K562 (cell line): ENCODE data around the gene MEIKIN. TPM values are rescaled to one million over a fixed set of nuclear protein-coding genes. Genes with fewer than 3 reads are reported as not detected.
A peak's percentile ranks its signal among the peaks of the same experiment; 100 is the strongest.

Source experiments
- CBFB ChIP-seq: sonication (generic); formaldehyde crosslinking; IDR thresholded peaks from 2 replicates; pipeline ENCODE4 v1.4.0; 2020; ENCODE audit warnings: mild to moderate bottlenecking, missing genetic modification reagents
- CHD1 ChIP-seq: fragments of 200-600 bp; sonication (generic); IDR thresholded peaks from one replicate; pipeline ENCODE4 v1.6.1; 2012; ENCODE audit warnings: mild to moderate bottlenecking, moderate library complexity, low read length, inconsistent platforms
- CTCFL ChIP-seq: IDR thresholded peaks from 2 replicates; pipeline ENCODE4 v1.6.1; 2011; ENCODE audit warnings: borderline replicate concordance, low read depth, mild to moderate bottlenecking, moderate library complexity, low read length; ENCODE audit not compliant: insufficient read depth, poor library complexity, severe bottlenecking
- HDAC2 ChIP-seq: fragments of 450-650 bp; IDR thresholded peaks from 2 replicates; pipeline ENCODE4 v1.6.1; 2016; ENCODE audit warnings: mild to moderate bottlenecking
- NFYB ChIP-seq: IDR thresholded peaks from 2 replicates; pipeline ENCODE4 v1.6.1; 2011; ENCODE audit warnings: mild to moderate bottlenecking, moderate library complexity; ENCODE audit not compliant: insufficient read length; ENCODE audit errors: extremely low read depth
- POLR2G ChIP-seq: fragments of 200-400 bp; formaldehyde crosslinking; IDR thresholded peaks from 2 replicates; pipeline ENCODE4 v1.6.1; 2017; ENCODE audit warnings: low read depth, mild to moderate bottlenecking, antibody characterized with exemption, low read length, moderate library complexity
- ZNF124 ChIP-seq: sonication (generic); formaldehyde crosslinking; IDR thresholded peaks from 2 replicates; pipeline ENCODE4 v1.8.1; 2022; ENCODE audit warnings: missing genetic modification reagents
- ZNF431 ChIP-seq: sonication (generic); formaldehyde crosslinking; IDR thresholded peaks from 2 replicates; pipeline ENCODE4 v1.8.0; 2022; ENCODE audit warnings: mild to moderate bottlenecking, missing genetic modification reagents
- ZNF592 ChIP-seq: fragments of 450-650 bp; IDR thresholded peaks from 2 replicates; pipeline ENCODE4 v1.6.1; 2017; ENCODE audit warnings: antibody characterized with exemption, mild to moderate bottlenecking
- polyA plus RNA-seq, 8 experiments: library from polyadenylated mRNA; depleted of rRNA in 4 of 8; stranded (reverse) in 5 of 8; unstranded in 3 of 8; fragments of >200 nt; fragmentation: Nextera tagmentation in 2 of 8; fragmentation: Illumina TruSeq in 1 of 8; extraction: Ambion mirVana in 2 of 8; extraction: Trizol in 1 of 8; gene quantifications; 2 replicates each; pipeline versions ENCODE4 v1.2.1 to v1.2.3, GENCODE V29; 2011 to 2014; ENCODE audit warnings: inconsistent platforms in 1 of 8, missing spikeins in 1 of 8
- total RNA-seq, 7 experiments: library from RNA; depleted of rRNA in 6 of 7; stranded (reverse); fragments of >200 nt in 6 of 7; fragmentation: Illumina TruSeq in 2 of 7; extraction: Trizol in 2 of 7; gene quantifications; 2 replicates each; pipeline versions ENCODE4 v1.2.1 to v1.2.3, GENCODE V29; 2011 to 2021; ENCODE audit warnings: low replicate concordance in 1 of 7
- TF ChIP-seq, protein P1 (sequence below): IDR thresholded peaks from 2 replicates; pipeline ENCODE4 v1.6.1; 2012; ENCODE audit warnings: low read depth, low read length, improper control_type of control experiment, borderline replicate concordance
- TF ChIP-seq, protein P2 (sequence below): conservative IDR thresholded peaks from 2 replicates; pipeline ENCODE4 v1.6.1; 2011; ENCODE audit warnings: low read depth, mild to moderate bottlenecking, low read length; ENCODE audit not compliant: control insufficient read depth
- TF ChIP-seq, protein P3 (sequence below): fragments of 250-450 bp; sonication (Bioruptor Pico); IDR thresholded peaks from 2 replicates; pipeline ENCODE4 v1.9.0; 2021; ENCODE audit warnings: mild to moderate bottlenecking
- TF ChIP-seq, protein P4 (sequence below), 2 experiments: IDR thresholded peaks; 2 replicates each; pipeline ENCODE4 v1.6.1; 2012; ENCODE audit warnings: improper control_type of control experiment in 2 of 2, low read depth in 2 of 2, low read length in 2 of 2, borderline replicate concordance in 1 of 2

Gene MEIKIN
- total and polyA plus RNA-seq, 9 of the 15 experiments (the other 6 are each of a cell fraction or from before 2014, with no cell fraction given), result 0.18 TPM; not detected in 8

- TF ChIP-seq CTCFL, result no peak
- TF ChIP-seq ZNF592, result no peak
- TF ChIP-seq, protein P1, sequence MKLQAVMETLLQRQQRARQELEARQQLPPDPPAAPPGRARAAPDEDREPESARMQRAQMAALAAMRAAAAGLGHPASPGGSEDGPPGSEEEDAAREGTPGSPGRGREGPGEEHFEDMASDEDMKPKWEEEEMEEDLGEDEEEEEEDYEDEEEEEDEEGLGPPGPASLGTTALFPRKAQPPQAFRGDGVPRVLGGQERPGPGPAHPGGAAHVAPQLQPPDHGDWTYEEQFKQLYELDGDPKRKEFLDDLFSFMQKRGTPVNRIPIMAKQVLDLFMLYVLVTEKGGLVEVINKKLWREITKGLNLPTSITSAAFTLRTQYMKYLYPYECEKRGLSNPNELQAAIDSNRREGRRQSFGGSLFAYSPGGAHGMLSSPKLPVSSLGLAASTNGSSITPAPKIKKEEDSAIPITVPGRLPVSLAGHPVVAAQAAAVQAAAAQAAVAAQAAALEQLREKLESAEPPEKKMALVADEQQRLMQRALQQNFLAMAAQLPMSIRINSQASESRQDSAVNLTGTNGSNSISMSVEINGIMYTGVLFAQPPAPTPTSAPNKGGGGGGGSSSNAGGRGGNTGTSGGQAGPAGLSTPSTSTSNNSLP, result no peak
- TF ChIP-seq, protein P2, sequence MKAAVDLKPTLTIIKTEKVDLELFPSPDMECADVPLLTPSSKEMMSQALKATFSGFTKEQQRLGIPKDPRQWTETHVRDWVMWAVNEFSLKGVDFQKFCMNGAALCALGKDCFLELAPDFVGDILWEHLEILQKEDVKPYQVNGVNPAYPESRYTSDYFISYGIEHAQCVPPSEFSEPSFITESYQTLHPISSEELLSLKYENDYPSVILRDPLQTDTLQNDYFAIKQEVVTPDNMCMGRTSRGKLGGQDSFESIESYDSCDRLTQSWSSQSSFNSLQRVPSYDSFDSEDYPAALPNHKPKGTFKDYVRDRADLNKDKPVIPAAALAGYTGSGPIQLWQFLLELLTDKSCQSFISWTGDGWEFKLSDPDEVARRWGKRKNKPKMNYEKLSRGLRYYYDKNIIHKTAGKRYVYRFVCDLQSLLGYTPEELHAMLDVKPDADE, result 0 out of 2 replicates have a peak, but pooled peaks have one; percentile 12
- no peak for TF ChIP-seq POLR2G
- peak; percentile 24; the same call in 1 of the 2 replicates for TF ChIP-seq HDAC2
- TF ChIP-seq, protein P3, sequence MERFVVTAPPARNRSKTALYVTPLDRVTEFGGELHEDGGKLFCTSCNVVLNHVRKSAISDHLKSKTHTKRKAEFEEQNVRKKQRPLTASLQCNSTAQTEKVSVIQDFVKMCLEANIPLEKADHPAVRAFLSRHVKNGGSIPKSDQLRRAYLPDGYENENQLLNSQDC (CRISPR knock-in tag), result no peak
- no peak for TF ChIP-seq ZNF431
- no peak for TF ChIP-seq ZNF124 (CRISPR knock-in tag)
- TF ChIP-seq CHD1, result peak; percentile 70
- no peak for TF ChIP-seq NFYB
- TF ChIP-seq, protein P4, sequence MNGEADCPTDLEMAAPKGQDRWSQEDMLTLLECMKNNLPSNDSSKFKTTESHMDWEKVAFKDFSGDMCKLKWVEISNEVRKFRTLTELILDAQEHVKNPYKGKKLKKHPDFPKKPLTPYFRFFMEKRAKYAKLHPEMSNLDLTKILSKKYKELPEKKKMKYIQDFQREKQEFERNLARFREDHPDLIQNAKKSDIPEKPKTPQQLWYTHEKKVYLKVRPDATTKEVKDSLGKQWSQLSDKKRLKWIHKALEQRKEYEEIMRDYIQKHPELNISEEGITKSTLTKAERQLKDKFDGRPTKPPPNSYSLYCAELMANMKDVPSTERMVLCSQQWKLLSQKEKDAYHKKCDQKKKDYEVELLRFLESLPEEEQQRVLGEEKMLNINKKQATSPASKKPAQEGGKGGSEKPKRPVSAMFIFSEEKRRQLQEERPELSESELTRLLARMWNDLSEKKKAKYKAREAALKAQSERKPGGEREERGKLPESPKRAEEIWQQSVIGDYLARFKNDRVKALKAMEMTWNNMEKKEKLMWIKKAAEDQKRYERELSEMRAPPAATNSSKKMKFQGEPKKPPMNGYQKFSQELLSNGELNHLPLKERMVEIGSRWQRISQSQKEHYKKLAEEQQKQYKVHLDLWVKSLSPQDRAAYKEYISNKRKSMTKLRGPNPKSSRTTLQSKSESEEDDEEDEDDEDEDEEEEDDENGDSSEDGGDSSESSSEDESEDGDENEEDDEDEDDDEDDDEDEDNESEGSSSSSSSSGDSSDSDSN (IDR thresholded peaks at IDR 0.05; ENCODE audit: borderline replicate concordance in 1 of 2, low read depth in 2 of 2, low read length in 2 of 2), result peak; percentile 52 to 95; a peak in 3 of 4 replicates
- TF ChIP-seq CBFB (CRISPR knock-in tag), result no peak
Observed at GRCh38 chr5:131795879-131796792, 149.3 kb downstream of the MEIKIN start (continued).
